Measurements from ENCODE around the gene YWHAE. TPM values are rescaled to one million over a fixed set of nuclear protein-coding genes. Genes with fewer than 3 reads are reported as not detected.
A peak's percentile ranks its signal among the peaks of the same experiment; 100 is the strongest.

YWHAE gene
- total and polyA plus RNA-seq, 9 of the 15 experiments (the other 6 are each of a cell fraction or from before 2014, with no cell fraction given) = 184 to 727 (median 448) TPM

DNA sequence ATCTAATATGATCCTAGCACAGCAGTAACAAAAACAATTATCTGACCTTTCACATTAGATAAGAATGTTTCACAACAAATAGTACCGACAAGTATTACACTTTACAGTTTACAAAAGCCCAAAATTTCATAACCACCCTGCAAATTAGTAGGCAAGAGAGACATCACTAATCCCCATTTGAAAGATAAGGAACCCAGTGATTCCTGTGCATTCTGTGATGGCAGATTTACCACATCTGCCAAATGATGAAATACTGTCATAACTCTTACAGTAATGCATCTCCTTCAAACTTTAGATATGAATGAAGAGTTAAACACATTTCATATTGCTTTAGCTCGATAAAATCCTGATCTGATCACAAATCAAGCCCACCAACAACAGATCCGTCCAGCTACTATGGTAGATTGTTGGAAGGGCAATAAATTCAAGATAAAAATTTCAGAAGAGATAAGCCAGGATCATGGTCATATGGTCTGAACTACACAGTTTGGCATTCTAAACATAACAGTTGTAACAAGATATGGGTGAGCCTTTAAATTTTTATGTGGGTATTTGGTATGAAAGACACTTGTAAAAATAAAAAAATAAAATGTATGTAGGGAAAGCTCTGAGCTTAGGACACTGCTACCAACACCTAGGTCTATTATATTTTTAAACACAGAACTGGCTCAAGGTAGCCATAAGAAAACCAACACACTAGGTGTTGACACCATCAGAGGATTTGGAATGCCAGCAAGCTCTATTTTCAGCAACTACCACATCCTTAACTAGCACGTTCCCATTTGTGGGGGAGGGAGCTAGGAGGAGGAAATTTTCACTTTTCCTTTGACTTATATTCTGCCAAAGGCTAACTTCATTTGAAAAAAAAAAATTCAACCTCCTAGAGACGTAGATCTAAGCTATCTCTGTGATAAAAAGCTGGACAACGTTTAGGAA lies 9.3 kb downstream of the YWHAE start (continued):
- TF ChIP-seq, protein P1, sequence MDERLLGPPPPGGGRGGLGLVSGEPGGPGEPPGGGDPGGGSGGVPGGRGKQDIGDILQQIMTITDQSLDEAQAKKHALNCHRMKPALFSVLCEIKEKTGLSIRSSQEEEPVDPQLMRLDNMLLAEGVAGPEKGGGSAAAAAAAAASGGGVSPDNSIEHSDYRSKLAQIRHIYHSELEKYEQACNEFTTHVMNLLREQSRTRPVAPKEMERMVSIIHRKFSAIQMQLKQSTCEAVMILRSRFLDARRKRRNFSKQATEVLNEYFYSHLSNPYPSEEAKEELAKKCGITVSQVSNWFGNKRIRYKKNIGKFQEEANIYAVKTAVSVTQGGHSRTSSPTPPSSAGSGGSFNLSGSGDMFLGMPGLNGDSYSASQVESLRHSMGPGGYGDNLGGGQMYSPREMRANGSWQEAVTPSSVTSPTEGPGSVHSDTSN (CRISPR knock-in tag; IDR thresholded peaks at IDR 0.05; ENCODE audit: low read depth) = peak; percentile 40; the same call in 1 of the 2 replicates
- TF ChIP-seq, protein P1 (tag; conservative IDR thresholded peaks at IDR 0.05; ENCODE audit: low read depth) = peak; percentile 91
- TF ChIP-seq NCOA2 (IDR thresholded peaks at IDR 0.05; ENCODE audit: partially characterized antibody in 2 of 2) (no peak), ZBED1 (IDR thresholded peaks at IDR 0.05) (no peak), ZNF584 (CRISPR knock-in tag; IDR thresholded peaks at IDR 0.05; ENCODE audit: low read depth) (no peak), EP300 (IDR thresholded peaks at IDR 0.05; ENCODE audit: low read length) (peak; percentile 56; the same call in 1 of the 2 replicates), HDAC6 (IDR thresholded peaks at IDR 0.05; ENCODE audit: low read depth, low read length) (no peak), ZNF324 (CRISPR knock-in tag; IDR thresholded peaks at IDR 0.05) (no peak), ZNF76 (CRISPR knock-in tag; IDR thresholded peaks at IDR 0.05; ENCODE audit: borderline replicate concordance) (no peak), CAMTA2 (CRISPR knock-in tag; conservative IDR thresholded peaks at IDR 0.05) (no peak), ZNF232 (CRISPR knock-in tag; IDR thresholded peaks at IDR 0.05) (no peak), PTBP1 (IDR thresholded peaks at IDR 0.05; ENCODE audit: low read depth, low read length) (no peak), FOXK2 (conservative IDR thresholded peaks at IDR 0.05 in 1 of 2, IDR thresholded peaks at IDR 0.05 in 1 of 2; ENCODE audit: low read depth in 2 of 2) (no peak), DPF2 (IDR thresholded peaks at IDR 0.05) (peak; percentile 45), MCM2 (IDR thresholded peaks at IDR 0.05; ENCODE audit: low read depth) (no peak), THRAP3 (IDR thresholded peaks at IDR 0.05; ENCODE audit: borderline replicate concordance) (no peak)
- TF ChIP-seq, protein P2, sequence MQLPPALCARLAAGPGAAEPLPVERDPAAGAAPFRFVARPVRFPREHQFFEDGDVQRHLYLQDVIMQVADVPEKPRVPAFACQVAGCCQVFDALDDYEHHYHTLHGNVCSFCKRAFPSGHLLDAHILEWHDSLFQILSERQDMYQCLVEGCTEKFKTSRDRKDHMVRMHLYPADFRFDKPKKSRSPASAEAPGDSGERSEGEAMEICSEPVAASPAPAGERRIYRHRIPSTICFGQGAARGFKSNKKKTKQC (CRISPR knock-in tag; IDR thresholded peaks at IDR 0.05) = no peak
- TF ChIP-seq, protein P3, sequence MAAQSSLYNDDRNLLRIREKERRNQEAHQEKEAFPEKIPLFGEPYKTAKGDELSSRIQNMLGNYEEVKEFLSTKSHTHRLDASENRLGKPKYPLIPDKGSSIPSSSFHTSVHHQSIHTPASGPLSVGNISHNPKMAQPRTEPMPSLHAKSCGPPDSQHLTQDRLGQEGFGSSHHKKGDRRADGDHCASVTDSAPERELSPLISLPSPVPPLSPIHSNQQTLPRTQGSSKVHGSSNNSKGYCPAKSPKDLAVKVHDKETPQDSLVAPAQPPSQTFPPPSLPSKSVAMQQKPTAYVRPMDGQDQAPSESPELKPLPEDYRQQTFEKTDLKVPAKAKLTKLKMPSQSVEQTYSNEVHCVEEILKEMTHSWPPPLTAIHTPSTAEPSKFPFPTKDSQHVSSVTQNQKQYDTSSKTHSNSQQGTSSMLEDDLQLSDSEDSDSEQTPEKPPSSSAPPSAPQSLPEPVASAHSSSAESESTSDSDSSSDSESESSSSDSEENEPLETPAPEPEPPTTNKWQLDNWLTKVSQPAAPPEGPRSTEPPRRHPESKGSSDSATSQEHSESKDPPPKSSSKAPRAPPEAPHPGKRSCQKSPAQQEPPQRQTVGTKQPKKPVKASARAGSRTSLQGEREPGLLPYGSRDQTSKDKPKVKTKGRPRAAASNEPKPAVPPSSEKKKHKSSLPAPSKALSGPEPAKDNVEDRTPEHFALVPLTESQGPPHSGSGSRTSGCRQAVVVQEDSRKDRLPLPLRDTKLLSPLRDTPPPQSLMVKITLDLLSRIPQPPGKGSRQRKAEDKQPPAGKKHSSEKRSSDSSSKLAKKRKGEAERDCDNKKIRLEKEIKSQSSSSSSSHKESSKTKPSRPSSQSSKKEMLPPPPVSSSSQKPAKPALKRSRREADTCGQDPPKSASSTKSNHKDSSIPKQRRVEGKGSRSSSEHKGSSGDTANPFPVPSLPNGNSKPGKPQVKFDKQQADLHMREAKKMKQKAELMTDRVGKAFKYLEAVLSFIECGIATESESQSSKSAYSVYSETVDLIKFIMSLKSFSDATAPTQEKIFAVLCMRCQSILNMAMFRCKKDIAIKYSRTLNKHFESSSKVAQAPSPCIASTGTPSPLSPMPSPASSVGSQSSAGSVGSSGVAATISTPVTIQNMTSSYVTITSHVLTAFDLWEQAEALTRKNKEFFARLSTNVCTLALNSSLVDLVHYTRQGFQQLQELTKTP (IDR thresholded peaks at IDR 0.05; ENCODE audit: low read depth in 1 of 2, partially characterized antibody in 2 of 2) = no peak

All from K562 (cell line).